H9 (cell line): ENCODE measurements around the gene CCDC192. TPM values are rescaled to one million over a fixed set of nuclear protein-coding genes. Genes with fewer than 3 reads are reported as not detected.
"Not testable (repeated sequence)": the region's sequence is repeated elsewhere in the genome, so short reads cannot be mapped to it uniquely, and the experiment has no call there.

Experiments used
- DNase-seq: peaks from one replicate; pipeline ENCODE4 v3.0.0-alpha.2; 2017
- H2AFZ ChIP-seq: one replicate; pipeline ENCODE4 v1.6.1; 2013; ENCODE audit warnings: mild to moderate bottlenecking, low read length, control low read depth, moderate library complexity
- H2AK5ac ChIP-seq: 2 replicates; pipeline ENCODE4 v1.6.1; 2013; ENCODE audit warnings: low read length, control low read depth, mixed read lengths; ENCODE audit not compliant: insufficient read length
- H2BK120ac ChIP-seq: one replicate; pipeline ENCODE4 v1.6.1; 2013; ENCODE audit warnings: low read depth, mild to moderate bottlenecking, low read length, control low read depth, inconsistent platforms; ENCODE audit not compliant: poor library complexity, severe bottlenecking
- H2BK12ac ChIP-seq: 2 replicates; pipeline ENCODE4 v1.6.1; 2013; ENCODE audit warnings: low read length, control low read depth, mixed read lengths, low read depth; ENCODE audit not compliant: insufficient read length
- H2BK15ac ChIP-seq: 2 replicates; pipeline ENCODE4 v1.6.1; 2013; ENCODE audit warnings: low read depth, low read length, control low read depth
- H2BK20ac ChIP-seq: one replicate; pipeline ENCODE4 v1.6.1; 2013; ENCODE audit warnings: low read depth, mild to moderate bottlenecking, low read length, control low read depth, inconsistent platforms; ENCODE audit not compliant: poor library complexity, severe bottlenecking
- H2BK5ac ChIP-seq: 2 replicates; pipeline ENCODE4 v1.6.1; 2013; ENCODE audit warnings: low read length, control low read depth, mixed read lengths; ENCODE audit not compliant: insufficient read length
- H3K14ac ChIP-seq: 2 replicates; pipeline ENCODE4 v1.6.1; 2013; ENCODE audit warnings: low read length, control low read depth; ENCODE audit not compliant: insufficient read depth
- H3K18ac ChIP-seq: 2 replicates; pipeline ENCODE4 v1.6.1; 2013; ENCODE audit warnings: low read depth, mild to moderate bottlenecking, mixed read lengths, low read length, control low read depth; ENCODE audit not compliant: insufficient read length
- H3K23ac ChIP-seq: 2 replicates; pipeline ENCODE4 v1.6.1; 2013; ENCODE audit warnings: low read length, control low read depth, mixed read lengths, low read depth; ENCODE audit not compliant: insufficient read length
- H3K23me2 ChIP-seq: 2 replicates; pipeline ENCODE4 v1.6.1; 2013; ENCODE audit warnings: low read depth, mild to moderate bottlenecking, mixed read lengths, low read length, control low read depth; ENCODE audit not compliant: insufficient read length, poor library complexity, severe bottlenecking
- H3K27ac ChIP-seq: 2 replicates; pipeline ENCODE4 v1.5.1; 2013; ENCODE audit warnings: low read length, control low read depth, mixed read lengths, low read depth; ENCODE audit not compliant: insufficient read length
- H3K27me3 ChIP-seq: 2 replicates; pipeline ENCODE4 v1.6.1; 2013; ENCODE audit warnings: low read length, control low read depth, inconsistent platforms; ENCODE audit not compliant: insufficient read depth
- H3K4ac ChIP-seq: 2 replicates; pipeline ENCODE4 v1.6.1; 2013; ENCODE audit warnings: low read depth, mild to moderate bottlenecking, control low read depth, inconsistent platforms, low read length, moderate library complexity
- H3K4me1 ChIP-seq: 2 replicates; pipeline ENCODE4 v1.6.1; 2013; ENCODE audit warnings: low read length, control low read depth, inconsistent platforms; ENCODE audit not compliant: insufficient read depth
- H3K4me2 ChIP-seq: 2 replicates; pipeline ENCODE4 v1.6.1; 2013; ENCODE audit warnings: low read length, control low read depth, mixed read lengths; ENCODE audit not compliant: insufficient read length, insufficient read depth
- H3K56ac ChIP-seq: 2 replicates; pipeline ENCODE4 v1.6.1; 2013; ENCODE audit warnings: low read depth, mild to moderate bottlenecking, mixed read lengths, low read length, control low read depth; ENCODE audit not compliant: insufficient read length
- H3K79me1 ChIP-seq: 2 replicates; pipeline ENCODE4 v1.6.1; 2013; ENCODE audit warnings: low read depth, mild to moderate bottlenecking, moderate library complexity, low read length, control low read depth, inconsistent platforms; ENCODE audit not compliant: insufficient read depth, poor library complexity, severe bottlenecking
- H3K79me2 ChIP-seq: 2 replicates; pipeline ENCODE4 v1.6.1; 2013; ENCODE audit warnings: low read length, control low read depth, inconsistent platforms; ENCODE audit not compliant: insufficient read depth
- H3K9ac ChIP-seq: 2 replicates; pipeline ENCODE4 v1.6.1; 2013; ENCODE audit warnings: low read length, control low read depth, mixed read lengths; ENCODE audit not compliant: insufficient read length; ENCODE audit errors: extremely low read depth
- H3K9me3 ChIP-seq: one replicate; pipeline ENCODE4 v1.6.1; 2013; ENCODE audit warnings: low read depth, low read length, inconsistent platforms; ENCODE audit not compliant: control insufficient read depth
- H3T11ph ChIP-seq: one replicate; pipeline ENCODE4 v1.6.1; 2013; ENCODE audit warnings: mild to moderate bottlenecking, low read length, control low read depth, inconsistent platforms
- H4K20me1 ChIP-seq: one replicate; pipeline ENCODE4 v1.6.1; 2013; ENCODE audit not compliant: control insufficient read depth, insufficient read length, insufficient read depth
- H4K5ac ChIP-seq: 2 replicates; pipeline ENCODE4 v1.6.1; 2013; ENCODE audit warnings: low read depth, mild to moderate bottlenecking, mixed read lengths, low read length, control low read depth; ENCODE audit not compliant: insufficient read length
- H4K8ac ChIP-seq: replicated peaks from 2 replicates; pipeline ENCODE4 v1.6.1; 2013; ENCODE audit warnings: low read length, control low read depth, mixed read lengths, low read depth; ENCODE audit not compliant: insufficient read length
- H4K91ac ChIP-seq: 2 replicates; pipeline ENCODE4 v1.6.1; 2013; ENCODE audit warnings: low read depth, mild to moderate bottlenecking, moderate library complexity, mixed read lengths, low read length, control low read depth; ENCODE audit not compliant: insufficient read length
- H3K27ac Mint-ChIP-seq, 3 experiments: 2 replicates in 2 of 3; 3 replicates in 1 of 3; pipeline ENCODE4 v1.8.0; 2020 to 2021; ENCODE audit warnings: mixed read lengths in 3 of 3, mild to moderate bottlenecking in 1 of 3, moderate library complexity in 1 of 3
- H3K27me3 Mint-ChIP-seq: 2 replicates; pipeline ENCODE4 v1.8.0; 2021; ENCODE audit warnings: low read depth, mild to moderate bottlenecking, moderate library complexity, mixed read lengths
- H3K36me3 Mint-ChIP-seq, 3 experiments: 2 replicates in 2 of 3; 3 replicates in 1 of 3; pipeline ENCODE4 v1.8.0; 2020 to 2021; ENCODE audit warnings: low read depth in 3 of 3, mixed read lengths in 3 of 3; ENCODE audit not compliant: insufficient read depth in 1 of 3
- H3K4me1 Mint-ChIP-seq, 2 experiments: 2 replicates each; pipeline ENCODE4 v1.8.0; 2020; ENCODE audit warnings: mixed read lengths in 2 of 2
- H3K4me3 Mint-ChIP-seq, 2 experiments: 2 replicates in 1 of 2; 3 replicates in 1 of 2; pipeline ENCODE4 v1.8.0; 2020 to 2021; ENCODE audit warnings: mild to moderate bottlenecking in 2 of 2, mixed read lengths in 2 of 2, moderate library complexity in 1 of 2
- H3K9me3 Mint-ChIP-seq, 2 experiments: 2 replicates in 1 of 2; 3 replicates in 1 of 2; pipeline ENCODE4 v1.8.0; 2020; ENCODE audit warnings: mild to moderate bottlenecking in 2 of 2, mixed read lengths in 2 of 2, moderate library complexity in 1 of 2
- CTCF ChIP-seq: fragments of 200-600 bp; sonication (generic); conservative IDR thresholded peaks from 3 replicates; pipeline ENCODE4 v1.8.0; 2021; ENCODE audit warnings: antibody characterized with exemption, mild to moderate bottlenecking
- WGBS: extraction: QIAGEN DNeasy Blood & Tissue Kit; methylation state at CpG from one replicate; pipeline ENCODE4 v1.1.7; 2013; ENCODE audit warnings: missing lambda C conversion rate, low lambda C conversion rate, mixed read lengths; ENCODE audit not compliant: insufficient read length; ENCODE audit errors: extremely low coverage; 5-methylcytosine and 5-hydroxymethylcytosine counted together
- total RNA-seq: library from RNA; stranded (reverse); gene quantifications from 2 replicates; pipeline ENCODE4 v1.2.1, GENCODE V29; 2021

The CCDC192 gene
- total RNA-seq, 1 experiment from 2014 or later: not detected

GRCh38 chr5:127846884-127847283, 143.7 kb downstream of the CCDC192 start:
- Histone ChIP-seq H2BK15ac (no peak overlapping the region), H3K18ac (no peak overlapping the region), H3K79me1 (no peaks in the 10 kb centered on the region), H2AK5ac (no peak overlapping the region), H3K9me3 (no peaks in the 10 kb centered on the region), H3T11ph (no peak overlapping the region), H2BK120ac (no peak overlapping the region), H2BK5ac (no peak overlapping the region), H3K27ac (no peak overlapping the region), H3K4me2 (no peak overlapping the region), H3K23ac (no peak overlapping the region), H3K4me1 (no peaks in the 10 kb centered on the region), H3K4ac (no peak overlapping the region), H3K79me2 (no peaks in the 10 kb centered on the region), H4K8ac (no peak overlapping the region), H3K56ac (no peak overlapping the region), H3K9ac (no peak overlapping the region), H3K14ac (no peak overlapping the region), H2BK20ac (no peak overlapping the region), H2BK12ac (no peak overlapping the region), H4K5ac (no peak overlapping the region), H3K23me2 (no peaks in the 10 kb centered on the region), H3K27me3 (no peaks in the 10 kb centered on the region), H4K20me1 (no peaks in the 10 kb centered on the region), H2AFZ (no peak overlapping the region), H4K91ac (no peak overlapping the region)
- Mint-ChIP-seq H3K9me3 (no peaks in the 10 kb centered on the region; a peak in 1 of 5 replicates), H3K27ac (no peak overlapping the region; a peak in 1 of 7 replicates), H3K4me1 (peaks cover 11 to 12% of the 10 kb centered on the region in 2 experiments), H3K27me3 (no peaks in the 10 kb centered on the region; the same call in 1 of the 2 replicates), H3K4me3 (no peak overlapping the region), H3K36me3 (no peaks in the 10 kb centered on the region)
- TF ChIP-seq CTCF: no peak
- WGBS: no CpG with 5 or more reads among the region's 2 CpGs
- no peak for DNase-seq

GRCh38 chr5:127847641-127848040, 144.4 kb downstream of the CCDC192 start:
- H3K27me3 ChIP-seq, H2BK15ac ChIP-seq, H3K14ac ChIP-seq, H3K23ac ChIP-seq, H4K20me1 ChIP-seq, DNase-seq, H3K9me3 Mint-ChIP-seq, H2AK5ac ChIP-seq, H3K36me3 Mint-ChIP-seq, H3K4me1 ChIP-seq, H3K18ac ChIP-seq, H3K9me3 ChIP-seq, H4K91ac ChIP-seq, H4K8ac ChIP-seq, H3K4me3 Mint-ChIP-seq, H3K27ac ChIP-seq, H3K27ac Mint-ChIP-seq, H2BK12ac ChIP-seq, H2BK120ac ChIP-seq, H3K23me2 ChIP-seq, H3K79me2 ChIP-seq, H3K4me2 ChIP-seq, H3K27me3 Mint-ChIP-seq, H2AFZ ChIP-seq, H3T11ph ChIP-seq, H3K56ac ChIP-seq, H2BK20ac ChIP-seq, H2BK5ac ChIP-seq, H3K4ac ChIP-seq, H4K5ac ChIP-seq, H3K9ac ChIP-seq, H3K79me1 ChIP-seq: not testable (repeated sequence)
- WGBS: no CpG with 5 or more reads among the region's 5 CpGs
- H3K4me1 Mint-ChIP-seq: peaks cover 11 to 12% of the 10 kb centered on the region in 2 experiments
